CD4-positive, alpha-beta T cell treated with Interleukin-4 for 1 hour (primary cell): Measurements from ENCODE around the gene CDH8.
"Not testable (repeated sequence)": the region's sequence is repeated elsewhere in the genome, so short reads cannot be mapped to it uniquely, and the experiment has no call there.

Experiments used
- DNase-seq, 2 donors: peaks; one replicate each; pipeline ENCODE4 v3.0.0-alpha.2; 2020 to 2022

Gene CDH8

GRCh38 chr16:61929776-61930175, 106.5 kb downstream of the CDH8 start:
- no peak for DNase-seq

GRCh38 chr16:61926766-61927165, 109.5 kb downstream of the CDH8 start:
- no peak for DNase-seq

- DNase-seq: no peak
Observed at GRCh38 chr16:61923629-61924028, 112.6 kb downstream of the CDH8 start.

GRCh38 chr16:61921373-61921772, 114.9 kb downstream of the CDH8 start:
- DNase-seq: no peak

- DNase-seq: not testable (repeated sequence)
Observed at GRCh38 chr16:61917865-61918826, 118.1 kb downstream of the CDH8 start.

- no peak for DNase-seq
Observed at GRCh38 chr16:61915569-61915968, 120.7 kb downstream of the CDH8 start.

- DNase-seq: no peak
Observed at GRCh38 chr16:61909074-61909473, 127.2 kb downstream of the CDH8 start.

- DNase-seq: no peak
Observed at GRCh38 chr16:61908426-61908825, 127.8 kb downstream of the CDH8 start.

GRCh38 chr16:61901689-61902088, 134.5 kb downstream of the CDH8 start:
- DNase-seq: no peak

- DNase-seq: no peak
Observed at GRCh38 chr16:61900482-61900881, 135.8 kb downstream of the CDH8 start.

GRCh38 chr16:61897657-61898056, 138.6 kb downstream of the CDH8 start:
- DNase-seq: no peak

- DNase-seq: no peak
Observed at GRCh38 chr16:61892531-61892930, 143.7 kb downstream of the CDH8 start.

GRCh38 chr16:61891460-61891859, 144.8 kb downstream of the CDH8 start:
- no peak for DNase-seq

GRCh38 chr16:61890386-61890785, 145.9 kb downstream of the CDH8 start:
- DNase-seq: no peak

- DNase-seq: peak in 1 of 2 donors; percentile 13
Observed at GRCh38 chr16:61887903-61888302, 148.3 kb downstream of the CDH8 start.

GRCh38 chr16:61885343-61885742, 150.9 kb downstream of the CDH8 start:
- no peak for DNase-seq

- DNase-seq: no peak
Observed at GRCh38 chr16:61879306-61879705, 156.9 kb downstream of the CDH8 start.

GRCh38 chr16:61877436-61877835, 158.8 kb downstream of the CDH8 start:
- no peak for DNase-seq

- no peak for DNase-seq
Observed at GRCh38 chr16:61872778-61873119, 163.5 kb downstream of the CDH8 start.

GRCh38 chr16:61871837-61872777, 164.1 kb downstream of the CDH8 start:
- DNase-seq: no peak

GRCh38 chr16:61862221-61863155, 173.8 kb downstream of the CDH8 start:
- DNase-seq: no peak

- DNase-seq: no peak
Observed at GRCh38 chr16:61858988-61859387, 177.2 kb downstream of the CDH8 start.

GRCh38 chr16:61842666-61843065, 193.6 kb downstream of the CDH8 start:
- no peak for DNase-seq
